NCI-H2196 treated with DMSO at 0.1 percent for 48 hours (cell line): ENCODE data around the gene PSMB7.

ENCODE experiments used
- DNase-seq: peaks from one replicate; lab custom pipeline; 2025; ENCODE audit not compliant: unreplicated experiment; lab: John Stamatoyannopoulos, UW

Gene PSMB7

DNA sequence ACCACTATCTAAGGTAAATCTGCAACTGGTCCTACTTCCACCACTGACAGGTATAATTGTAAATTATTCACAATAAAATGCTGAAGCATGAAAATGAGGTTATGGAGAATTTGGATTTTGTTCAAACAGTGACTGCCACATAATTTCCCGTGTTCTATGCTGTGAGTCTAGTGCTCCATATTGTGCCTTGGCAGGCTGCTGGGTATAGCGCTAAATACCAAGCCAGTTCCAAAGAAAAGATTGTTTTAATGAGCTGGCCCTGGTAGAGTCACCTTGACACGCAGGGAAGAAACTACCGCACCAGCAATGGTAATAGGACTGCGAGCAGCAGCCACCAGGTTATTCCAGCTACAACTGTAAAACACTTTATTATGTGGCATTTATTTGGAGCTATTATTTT is 30.4 kb downstream of the PSMB7 start:
- DNase-seq, result no peak

GRCh38 chr9:124384210-124384609 is 31.0 kb downstream of the PSMB7 start:
- DNase-seq, result no peak

GRCh38 chr9:124381170-124381945 is 33.9 kb downstream of the PSMB7 start:
- DNase-seq, result no peak

- no peak for DNase-seq
These were observed 37.5 kb downstream of the PSMB7 start for GRCh38 chr9:124377551-124378406.

DNA sequence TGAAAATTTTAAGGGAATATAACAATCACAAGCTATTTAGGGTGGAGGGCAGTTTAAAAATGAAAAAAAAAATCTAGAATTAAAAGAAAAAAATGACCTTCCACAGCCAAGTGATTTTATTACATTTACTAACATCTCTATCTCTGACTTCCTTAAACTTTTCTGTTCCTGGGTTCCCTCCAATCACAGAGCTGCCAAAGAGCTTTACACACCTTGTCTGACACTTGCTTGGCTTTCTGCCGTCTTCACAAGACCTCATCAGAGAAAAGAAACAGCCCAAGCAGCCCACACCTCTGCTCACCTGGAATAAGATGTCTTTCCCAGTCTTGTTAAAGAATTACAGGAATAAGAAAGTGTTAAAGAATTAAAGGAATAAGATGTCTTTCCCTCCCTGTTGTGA is 38.9 kb downstream of the PSMB7 start:
- no peak for DNase-seq

GRCh38 chr9:124375726-124376125 is 39.5 kb downstream of the PSMB7 start:
- DNase-seq, result no peak

- no peak for DNase-seq
These were observed 41.4 kb downstream of the PSMB7 start for GRCh38 chr9:124373851-124374250.

DNA sequence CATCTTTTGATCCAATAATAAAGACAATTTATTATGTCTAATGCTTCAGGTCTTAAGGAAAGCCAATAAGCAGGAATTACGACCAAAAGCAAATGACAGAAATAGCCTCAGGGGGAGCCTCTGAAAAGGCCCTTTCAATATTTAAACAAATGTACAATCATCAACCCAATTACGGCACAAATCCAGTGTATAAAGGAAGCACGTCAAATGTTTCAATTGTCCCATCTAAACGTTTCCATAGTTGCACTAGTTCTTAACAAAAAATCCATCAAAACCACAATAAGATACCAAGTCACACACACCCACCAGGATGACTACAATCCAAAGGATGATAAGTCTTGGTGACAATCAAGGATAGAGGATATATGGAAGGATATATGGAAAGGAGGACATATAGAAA is 41.9 kb downstream of the PSMB7 start:
- no peak for DNase-seq

DNA sequence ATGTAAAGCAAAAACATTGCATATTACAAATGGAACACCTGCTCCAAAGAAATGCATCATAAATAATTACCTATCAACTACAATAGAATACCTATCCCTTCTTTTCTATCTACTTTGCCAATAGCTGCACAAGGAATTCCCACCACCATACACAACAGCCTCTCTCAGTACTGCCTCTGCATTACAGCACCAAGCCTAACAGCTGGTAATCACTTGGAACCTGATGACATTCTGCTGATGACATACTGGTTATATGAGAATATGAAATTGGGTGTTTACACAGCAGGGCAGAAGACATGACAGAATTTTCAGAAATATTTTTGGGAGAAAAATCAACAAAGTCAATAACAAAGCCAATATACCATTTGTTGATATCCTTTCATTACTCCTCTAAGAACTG is 43.2 kb downstream of the PSMB7 start:
- DNase-seq, result no peak

GRCh38 chr9:124370896-124371582 is 44.2 kb downstream of the PSMB7 start:
- DNase-seq, result no peak

DNA sequence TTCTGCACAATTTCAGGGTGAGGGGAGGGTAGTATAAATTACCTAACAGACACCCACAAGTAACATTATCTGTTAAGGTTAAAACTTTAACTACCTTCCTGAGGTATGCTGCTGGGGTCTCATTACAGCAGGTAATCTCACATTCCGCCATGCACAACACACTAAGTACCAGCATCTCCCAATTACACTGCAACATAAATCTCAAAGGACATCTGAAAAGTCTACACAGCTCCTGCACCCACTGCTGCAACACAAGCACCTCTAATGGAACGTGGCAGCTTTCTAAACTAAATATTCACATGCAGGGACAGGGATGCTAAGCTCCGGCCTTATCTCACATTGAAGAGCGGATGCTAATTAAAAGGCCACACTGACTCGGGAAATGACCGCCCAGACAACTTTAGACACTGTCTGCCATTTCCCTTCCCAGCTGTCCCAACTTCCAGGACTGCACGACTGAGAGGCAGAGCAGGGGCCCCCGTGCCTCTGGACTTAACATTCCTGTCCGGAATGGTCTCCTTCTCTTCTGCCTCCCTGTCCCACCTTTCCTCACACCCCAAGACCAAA is 45.9 kb downstream of the PSMB7 start:
- no peak for DNase-seq

GRCh38 chr9:124368692-124369091 is 46.5 kb downstream of the PSMB7 start:
- DNase-seq, result no peak

DNA sequence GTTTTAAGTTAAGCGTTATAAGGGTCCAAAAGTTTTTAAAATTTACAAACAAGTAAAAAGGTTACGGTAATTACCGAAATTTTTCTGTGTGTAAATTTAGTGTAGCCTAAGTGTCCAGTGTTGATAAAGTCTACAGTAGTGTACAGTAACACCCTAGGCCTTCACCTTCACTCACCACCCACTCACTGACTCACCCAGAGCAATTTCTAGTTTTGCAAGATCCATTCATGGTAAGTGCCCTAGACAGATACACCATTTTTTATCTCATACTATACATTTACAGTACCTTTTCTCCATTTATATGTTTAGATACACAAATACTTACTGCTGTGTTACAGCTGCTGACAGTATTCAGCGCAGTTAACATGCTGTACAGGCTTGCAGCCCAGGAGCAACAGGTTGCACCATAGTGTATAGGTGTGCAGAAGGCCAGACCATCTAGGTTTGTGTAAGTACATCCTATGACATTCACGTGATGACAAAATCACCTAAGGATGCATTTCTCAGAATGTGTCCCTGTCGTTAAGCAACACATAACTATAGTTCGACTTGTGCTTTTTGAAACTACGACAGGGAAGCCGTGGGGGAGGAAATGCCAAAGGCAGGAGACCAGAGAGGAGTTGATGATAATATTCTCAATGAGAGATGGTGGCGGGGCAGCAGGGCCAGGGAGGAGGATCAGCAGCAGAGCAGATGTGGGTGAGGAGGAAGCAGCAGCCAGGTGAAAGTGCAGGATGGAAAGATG is 48.6 kb downstream of the PSMB7 start:
- no peak for DNase-seq

DNA sequence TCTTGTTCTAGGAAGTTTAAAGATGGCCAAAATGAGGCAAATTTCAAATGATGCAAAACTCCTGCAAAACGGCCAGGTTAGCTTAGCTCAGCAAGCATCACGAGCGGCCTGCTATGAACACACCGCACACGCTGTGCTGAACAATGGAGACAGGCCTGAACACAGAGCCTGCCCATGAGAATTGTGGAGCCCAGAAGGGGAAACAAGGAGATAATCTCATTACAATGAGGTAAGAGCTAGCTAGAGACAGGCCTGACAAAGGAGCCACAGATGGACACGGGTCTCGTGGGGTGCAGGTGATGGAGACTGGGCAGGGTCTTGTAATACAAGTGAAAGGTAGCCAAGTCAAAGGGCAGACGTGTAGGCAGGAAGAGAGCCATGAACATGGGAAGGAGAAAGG is 50.2 kb downstream of the PSMB7 start:
- DNase-seq, result no peak

GRCh38 chr9:124364141-124364540 is 51.1 kb downstream of the PSMB7 start:
- DNase-seq, result no peak

DNA sequence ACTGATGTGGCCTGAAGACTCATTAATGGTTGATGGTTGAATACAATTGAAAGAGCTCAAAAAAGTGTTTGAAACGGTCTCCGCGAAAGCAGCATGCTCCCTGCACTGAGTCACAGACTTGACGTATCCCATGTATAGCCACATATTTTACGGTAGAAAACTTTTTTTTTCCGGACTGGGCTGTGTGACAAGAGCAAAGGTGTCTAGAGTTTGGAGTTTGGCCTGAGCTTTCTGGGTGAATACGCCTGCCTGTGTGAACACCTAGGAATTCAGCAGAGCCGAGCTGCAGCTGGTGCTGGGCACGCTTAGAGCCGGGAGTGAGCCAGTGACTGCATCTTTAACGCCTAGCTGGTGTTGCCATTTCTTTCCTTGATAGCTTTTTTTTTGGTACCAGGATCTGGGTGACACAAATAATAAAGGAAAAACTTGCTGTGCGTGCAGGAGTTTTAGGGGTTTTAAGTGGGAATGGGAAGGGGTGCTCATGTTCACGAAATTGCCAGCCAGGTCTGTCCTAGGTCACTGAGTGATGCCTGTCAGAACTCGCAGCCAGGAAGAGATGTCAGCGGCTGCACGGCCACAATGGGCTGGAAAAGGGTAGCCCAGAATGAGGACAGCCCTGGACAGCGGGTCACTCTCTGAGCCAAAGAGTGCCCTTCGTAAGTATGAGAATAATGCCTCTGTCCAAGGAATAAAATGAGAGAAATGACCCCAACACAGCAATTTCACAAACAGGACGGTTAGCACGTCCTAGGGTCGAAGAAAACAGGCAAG is 51.7 kb downstream of the PSMB7 start:
- DNase-seq, result no peak

- DNase-seq, result no peak
These were observed 54.1 kb downstream of the PSMB7 start for GRCh38 chr9:124361128-124361527.

- DNase-seq, result no peak
These were observed 55.2 kb downstream of the PSMB7 start for GRCh38 chr9:124359855-124360678.

DNA sequence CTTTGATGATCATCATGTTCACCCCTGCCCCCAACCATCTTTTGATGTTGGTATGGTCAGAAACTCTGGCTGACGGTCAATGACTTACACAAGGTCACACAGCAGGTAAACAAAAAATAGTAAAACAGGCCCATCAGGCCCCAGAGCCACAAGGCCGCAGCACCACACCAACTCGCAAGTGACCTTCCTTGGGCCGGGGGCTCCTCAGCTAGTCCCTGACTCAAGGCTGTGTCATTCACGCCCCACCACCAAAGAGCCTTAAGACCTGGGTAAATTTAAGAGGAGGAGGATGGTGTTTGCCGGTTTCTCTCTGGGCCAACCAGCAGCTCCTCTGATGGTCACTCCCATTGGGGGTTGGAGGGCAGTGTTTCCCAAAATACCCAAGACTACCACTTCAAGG is 55.8 kb downstream of the PSMB7 start:
- DNase-seq, result no peak
